ENCODE data around the gene TIPARP.

TIPARP gene

GRCh38 chr3:156741935-156742334, 67.5 kb downstream of the TIPARP start:
- DNase-seq (ENCODE audit: low spot score): no peak

GRCh38 chr3:156742401-156742800, 68.0 kb downstream of the TIPARP start:
- DNase-seq (ENCODE audit: low spot score): no peak

GRCh38 chr3:156743859-156744258, 69.5 kb downstream of the TIPARP start:
- no peak for DNase-seq (ENCODE audit: low spot score)

- DNase-seq (ENCODE audit: low spot score): no peak
Measured at GRCh38 chr3:156744631-156745030, 70.2 kb downstream of the TIPARP start.

- DNase-seq (ENCODE audit: low spot score): no peak
Measured at GRCh38 chr3:156745766-156746165, 71.4 kb downstream of the TIPARP start.

- DNase-seq (ENCODE audit: low spot score): no peak
Measured at GRCh38 chr3:156747046-156747445, 72.7 kb downstream of the TIPARP start.

- DNase-seq (ENCODE audit: low spot score): no peak
Measured at GRCh38 chr3:156749244-156749643, 74.9 kb downstream of the TIPARP start.

- DNase-seq (ENCODE audit: low spot score): no peak
Measured at GRCh38 chr3:156750191-156750873, 75.9 kb downstream of the TIPARP start.

GRCh38 chr3:156750874-156751245, 76.5 kb downstream of the TIPARP start:
- DNase-seq (ENCODE audit: low spot score): no peak

GRCh38 chr3:156751461-156752025, 77.2 kb downstream of the TIPARP start:
- no peak for DNase-seq (ENCODE audit: low spot score)
